HK-2 (cell line): ENCODE measurements around the gene RPAP3.
"Not testable (repeated sequence)": the region's sequence is repeated elsewhere in the genome, so short reads cannot be mapped to it uniquely, and the experiment has no call there.

Source experiments
- DNase-seq: peaks from one replicate; pipeline ENCODE4 v3.0.0-alpha.2; 2018; ENCODE audit not compliant: unreplicated experiment

Gene RPAP3

GRCh38 chr12:47679785-47680184, 26.0 kb downstream of the RPAP3 start:
- DNase-seq, result no peak

- DNase-seq, result no peak
These were observed 33.8 kb downstream of the RPAP3 start for GRCh38 chr12:47672068-47672467.

GRCh38 chr12:47667935-47668334, 37.9 kb downstream of the RPAP3 start:
- not testable (repeated sequence) for DNase-seq

GRCh38 chr12:47652521-47653234, 53.2 kb downstream of the RPAP3 start:
- DNase-seq, result no peak

- DNase-seq, result peak; percentile 16
These were observed 54.2 kb downstream of the RPAP3 start for GRCh38 chr12:47651368-47652254.

- no peak for DNase-seq
These were observed 55.4 kb downstream of the RPAP3 start for GRCh38 chr12:47650469-47650868.

GRCh38 chr12:47649381-47649780, 56.4 kb downstream of the RPAP3 start:
- DNase-seq, result no peak

GRCh38 chr12:47648056-47648579, 57.7 kb downstream of the RPAP3 start:
- DNase-seq, result no peak

- not testable (repeated sequence) for DNase-seq
These were observed 63.5 kb downstream of the RPAP3 start for GRCh38 chr12:47642310-47642709.

- peak; percentile 44 for DNase-seq
These were observed 68.7 kb downstream of the RPAP3 start for GRCh38 chr12:47636908-47637780.

- not testable (repeated sequence) for DNase-seq
These were observed 70.1 kb downstream of the RPAP3 start for GRCh38 chr12:47635770-47636169.

GRCh38 chr12:47634127-47634526, 71.7 kb downstream of the RPAP3 start:
- DNase-seq, result no peak

- DNase-seq, result no peak
These were observed 83.9 kb downstream of the RPAP3 start for GRCh38 chr12:47621960-47622359.

- DNase-seq, result no peak
These were observed 88.4 kb downstream of the RPAP3 start for GRCh38 chr12:47617476-47617875.

GRCh38 chr12:47616440-47616839, 89.4 kb downstream of the RPAP3 start:
- no peak for DNase-seq

- no peak for DNase-seq
These were observed 90.1 kb downstream of the RPAP3 start for GRCh38 chr12:47615711-47616110.

GRCh38 chr12:47614521-47614920, 91.3 kb downstream of the RPAP3 start:
- DNase-seq, result no peak

GRCh38 chr12:47612953-47613352, 92.9 kb downstream of the RPAP3 start:
- DNase-seq, result no peak

- no peak for DNase-seq
These were observed 93.9 kb downstream of the RPAP3 start for GRCh38 chr12:47611906-47612305.
